Measurements from ENCODE around the gene S1PR1. TPM values are rescaled to one million over a fixed set of nuclear protein-coding genes. Genes with fewer than 3 reads are reported as not detected.

Gene S1PR1
- total RNA-seq, 8 experiments from 2014 or later, result 1.6 to 65.4 (median 11.3) TPM

GRCh38 chr1:101259744-101260148 lies 22.9 kb downstream of the S1PR1 start:
- in situ Hi-C loops (cut with MboI; ENCODE audit: low pct_unique_long_range_greater_than_20kb in 2 of 9, low sequenced_read_pairs in 9 of 9, unreplicated experiment in 9 of 9), result no loop called here
- ATAC-seq (replicated peaks in 6 of 8), result peak in 2 of 8 experiments; percentile 38 to 47
- H3K27ac ChIP-seq, result no peak overlapping the region
- H3K4me3 ChIP-seq, result no peak overlapping the region
- peaks cover 16 to 28% of the 10 kb centered on the region in 2 donors for H3K4me1 ChIP-seq (replicated peaks in 1 of 2)

GRCh38 chr1:101260556-101261350 lies 23.9 kb downstream of the S1PR1 start:
- no peak for ATAC-seq (replicated peaks in 6 of 8)
- peaks cover 16 to 29% of the 10 kb centered on the region in 2 donors for H3K4me1 ChIP-seq (replicated peaks in 1 of 2)
- WGBS, 10 experiments, result 0 to 94% (median 39%) methylated on average over 1 of the region's 1 CpG; no CpG with 5 or more reads in 2 of the 10 experiments
- in situ Hi-C loops (cut with MboI; ENCODE audit: low pct_unique_long_range_greater_than_20kb in 2 of 9, low sequenced_read_pairs in 9 of 9, unreplicated experiment in 9 of 9), result no loop called here
- H3K27ac ChIP-seq, result no peak overlapping the region
- no peak overlapping the region for H3K4me3 ChIP-seq

GRCh38 chr1:101261623-101262022 lies 24.8 kb downstream of the S1PR1 start:
- in situ Hi-C loops (cut with MboI; ENCODE audit: low pct_unique_long_range_greater_than_20kb in 2 of 9, low sequenced_read_pairs in 9 of 9, unreplicated experiment in 9 of 9), result no loop called here
- ATAC-seq (replicated peaks in 6 of 8), result peak in 3 of 8 experiments; percentile 21 to 84 (median 44)
- Histone ChIP-seq H3K27ac (no peak overlapping the region), H3K4me3 (no peak overlapping the region), H3K4me1 (replicated peaks in 1 of 2) (peaks cover 16 to 29% of the 10 kb centered on the region in 2 donors)
- 41 to 70% (median 61%) methylated on average over 2 to 4 of the region's 4 CpGs for WGBS, 10 experiments

GRCh38 chr1:101262060-101262459 lies 25.2 kb downstream of the S1PR1 start:
- WGBS, 10 experiments, result 85 to 100% (median 93%) methylated on average over 2 to 4 of the region's 4 CpGs

GRCh38 chr1:101262630-101263348 lies 26.0 kb downstream of the S1PR1 start:
- Histone ChIP-seq H3K4me3 (no peak overlapping the region), H3K27ac (no peak overlapping the region), H3K4me1 (replicated peaks in 1 of 2) (peaks cover 16 to 29% of the 10 kb centered on the region in 2 donors)
- ATAC-seq (replicated peaks in 6 of 8), result peak in 4 of 8 experiments; percentile 10 to 47 (median 22)
- 0 to 47% (median 34%) methylated on average over 3 to 6 of the region's 6 CpGs for WGBS, 10 experiments
- in situ Hi-C loops (cut with MboI; ENCODE audit: low pct_unique_long_range_greater_than_20kb in 2 of 9, low sequenced_read_pairs in 9 of 9, unreplicated experiment in 9 of 9), result no loop called here

More at GRCh38 chr1:101262060-101262459, 25.2 kb downstream of the S1PR1 start:
- Histone ChIP-seq H3K27ac (no peak overlapping the region), H3K4me3 (no peak overlapping the region), H3K4me1 (replicated peaks in 1 of 2) (peaks cover 16 to 29% of the 10 kb centered on the region in 2 donors)
- in situ Hi-C loops (cut with MboI; ENCODE audit: low pct_unique_long_range_greater_than_20kb in 2 of 9, low sequenced_read_pairs in 9 of 9, unreplicated experiment in 9 of 9), result no loop called here
- no peak for ATAC-seq (replicated peaks in 6 of 8)

- 0 to 94% (median 64%) methylated on average over 1 to 2 of the region's 2 CpGs; no CpG with 5 or more reads in 4 of the 10 experiments for WGBS, 10 experiments
- peak in 3 of 8 experiments; percentile 69 to 83 (median 71) for ATAC-seq (replicated peaks in 6 of 8)
- in situ Hi-C loops (cut with MboI; ENCODE audit: low pct_unique_long_range_greater_than_20kb in 2 of 9, low sequenced_read_pairs in 9 of 9, unreplicated experiment in 9 of 9), result no loop called here
- Histone ChIP-seq H3K27ac (no peak overlapping the region), H3K4me3 (no peak overlapping the region), H3K4me1 (replicated peaks in 1 of 2) (peaks cover 16 to 20% of the 10 kb centered on the region in 2 donors)
Observed at GRCh38 chr1:101264697-101265096, 27.9 kb downstream of the S1PR1 start.

GRCh38 chr1:101265684-101266083 lies 28.9 kb downstream of the S1PR1 start:
- in situ Hi-C loops (cut with MboI; ENCODE audit: low pct_unique_long_range_greater_than_20kb in 2 of 9, low sequenced_read_pairs in 9 of 9, unreplicated experiment in 9 of 9), result no loop called here
- Histone ChIP-seq H3K4me3 (no peak overlapping the region), H3K27ac (no peak overlapping the region), H3K4me1 (replicated peaks in 1 of 2) (peaks cover 16 to 19% of the 10 kb centered on the region in 2 donors)
- ATAC-seq (replicated peaks in 6 of 8), result peak in 3 of 8 experiments; percentile 47 to 73 (median 61)
- WGBS, 10 experiments, result 0 to 89% (median 66%) methylated on average over 1 to 2 of the region's 2 CpGs

- Histone ChIP-seq H3K27ac (no peak overlapping the region), H3K4me3 (no peak overlapping the region), H3K4me1 (replicated peaks in 1 of 2) (peaks cover 10 to 15% of the 10 kb centered on the region in 2 donors)
- ATAC-seq (replicated peaks in 6 of 8), result no peak
- 29 to 100% (median 95%) methylated on average over 1 to 2 of the region's 2 CpGs; no CpG with 5 or more reads in 2 of the 10 experiments for WGBS, 10 experiments
- in situ Hi-C loops (cut with MboI; ENCODE audit: low pct_unique_long_range_greater_than_20kb in 2 of 9, low sequenced_read_pairs in 9 of 9, unreplicated experiment in 9 of 9), result no loop called here
Observed at GRCh38 chr1:101267082-101267481, 30.3 kb downstream of the S1PR1 start.

- WGBS, 10 experiments, result 89 to 100% (median 98%) methylated on average over 1 to 2 of the region's 2 CpGs; no CpG with 5 or more reads in 2 of the 10 experiments
- no peak overlapping the region for H3K4me3 ChIP-seq
- in situ Hi-C loops (cut with MboI; ENCODE audit: low pct_unique_long_range_greater_than_20kb in 2 of 9, low sequenced_read_pairs in 9 of 9, unreplicated experiment in 9 of 9), result no loop called here
- no peak overlapping the region for H3K27ac ChIP-seq
- peaks cover 0 to 5% of the 10 kb centered on the region in 2 donors for H3K4me1 ChIP-seq (replicated peaks in 1 of 2)
- no peak for ATAC-seq (replicated peaks in 6 of 8)
Observed at GRCh38 chr1:101268893-101269292, 32.1 kb downstream of the S1PR1 start.

- in situ Hi-C loops (cut with MboI; ENCODE audit: low pct_unique_long_range_greater_than_20kb in 2 of 9, low sequenced_read_pairs in 9 of 9, unreplicated experiment in 9 of 9), result loop anchor here in 5 of 9 experiments (25.0 kb wide), 3 partner anchors 263 to 363 kb away; no protein-coding TSS in a partner anchor
Observed at GRCh38 chr1:101275672-101276071, 38.9 kb downstream of the S1PR1 start.

GRCh38 chr1:101276818-101277217 lies 40.0 kb downstream of the S1PR1 start:
- peaks cover 9 to 16% of the 10 kb centered on the region in 2 donors for H3K4me1 ChIP-seq (replicated peaks in 1 of 2)
- ATAC-seq (replicated peaks in 6 of 8), result peak in 5 of 8 experiments; percentile 26 to 83 (median 32)
- 2 to 63% (median 19%) methylated on average over 4 to 6 of the region's 6 CpGs; no CpG with 5 or more reads in 1 of the 10 experiments for WGBS, 10 experiments
- H3K4me3 ChIP-seq, result no peak overlapping the region
- no peak overlapping the region for H3K27ac ChIP-seq
- in situ Hi-C loops (cut with MboI; ENCODE audit: low pct_unique_long_range_greater_than_20kb in 2 of 9, low sequenced_read_pairs in 9 of 9, unreplicated experiment in 9 of 9), result loop anchor here in 5 of 9 experiments (25.0 kb wide), 3 partner anchors 265 to 365 kb away; no protein-coding TSS in a partner anchor

More at GRCh38 chr1:101275672-101276071, 38.9 kb downstream of the S1PR1 start:
- no peak overlapping the region for H3K27ac ChIP-seq
- no peak for ATAC-seq (replicated peaks in 6 of 8)
- H3K4me1 ChIP-seq (replicated peaks in 1 of 2), result peaks cover 9 to 16% of the 10 kb centered on the region in 2 donors
- H3K4me3 ChIP-seq, result no peak overlapping the region
- WGBS, 10 experiments, result 32 to 100% (median 85%) methylated on average over 1 to 5 of the region's 5 CpGs

- Histone ChIP-seq H3K4me3 (no peak overlapping the region), H3K27ac (no peak overlapping the region), H3K4me1 (replicated peaks in 1 of 2) (peaks cover 10 to 16% of the 10 kb centered on the region in 2 donors)
- in situ Hi-C loops (cut with MboI; ENCODE audit: low pct_unique_long_range_greater_than_20kb in 2 of 9, low sequenced_read_pairs in 9 of 9, unreplicated experiment in 9 of 9), result loop anchor here in 5 of 9 experiments (25.0 kb wide), 3 partner anchors 266 to 366 kb away; no protein-coding TSS in a partner anchor
- no peak for ATAC-seq (replicated peaks in 6 of 8)
- 77 to 100% (median 87%) methylated on average over 2 to 4 of the region's 4 CpGs; no CpG with 5 or more reads in 1 of the 10 experiments for WGBS, 10 experiments
Observed at GRCh38 chr1:101278238-101278637, 41.4 kb downstream of the S1PR1 start.

GRCh38 chr1:101278845-101279244 lies 42.0 kb downstream of the S1PR1 start:
- no peak overlapping the region for H3K4me3 ChIP-seq
- H3K27ac ChIP-seq, result no peak overlapping the region
- in situ Hi-C loops (cut with MboI; ENCODE audit: low pct_unique_long_range_greater_than_20kb in 2 of 9, low sequenced_read_pairs in 9 of 9, unreplicated experiment in 9 of 9), result loop anchor here in 5 of 9 experiments (25.0 kb wide), 3 partner anchors 267 to 367 kb away; no protein-coding TSS in a partner anchor
- peaks cover 16 to 17% of the 10 kb centered on the region in 2 donors for H3K4me1 ChIP-seq (replicated peaks in 1 of 2)
- ATAC-seq (replicated peaks in 6 of 8), result no peak
- 59 to 100% (median 91%) methylated on average over 2 to 3 of the region's 3 CpGs; no CpG with 5 or more reads in 1 of the 10 experiments for WGBS, 10 experiments

All from motor neuron (in vitro differentiated cells).